IMR-90 (cell line): ENCODE results near the gene DESI2. TPM values are rescaled to one million over a fixed set of nuclear protein-coding genes. Genes with fewer than 3 reads are reported as not detected.

Source experiments
- ATAC-seq: fragments of 200-7000 bp; cut with Tn5 transposase; 2 replicates; pipeline ENCODE4 v1.9.1; 2020; ENCODE audit warnings: low read depth, mild to moderate bottlenecking, moderate library complexity
- BruUV-seq: library from RNA; stranded (reverse); fragments of 400-500 nt; replicated peaks from 2 replicates; lab custom pipeline; 2021; lab: Mats Ljungman, UMichigan
- CTCF ChIA-PET: fragments of 300-600 bp; formaldehyde crosslinking; extraction: SDS; loops from one replicate; lab custom pipeline; 2021; ENCODE audit warnings: antibody characterized with exemption; lab: Yijun Ruan, JAX
- POLR2A ChIA-PET: fragments of 300-600 bp; sonication (Branson Sonifier 250); formaldehyde crosslinking; loops from one replicate; lab custom pipeline; 2022; ENCODE audit warnings: antibody characterized with exemption; ENCODE audit not compliant: unreplicated experiment; lab: Charles Lee
- DNase-seq: peaks from one replicate; pipeline ENCODE4 v3.0.0; 2013
- H2AFZ ChIP-seq: replicated peaks from 2 replicates; pipeline ENCODE3; 2013; ENCODE audit warnings: low read length, mild to moderate bottlenecking; ENCODE audit not compliant: poor library complexity
- H2AK5ac ChIP-seq: 2 replicates; pipeline ENCODE4 v1.6.1; 2013; ENCODE audit warnings: low read depth, low read length, inconsistent platforms
- H2AK9ac ChIP-seq: replicated peaks from 2 replicates; pipeline ENCODE3; 2013; ENCODE audit warnings: mild to moderate bottlenecking, low read depth, low read length, moderate library complexity; ENCODE audit not compliant: poor library complexity
- H2BK120ac ChIP-seq: 2 replicates; pipeline ENCODE4 v1.6.1; 2013; ENCODE audit warnings: low read depth, low read length, inconsistent platforms
- H2BK15ac ChIP-seq: 3 replicates; pipeline ENCODE4 v1.6.1; 2013; ENCODE audit warnings: low read depth, low read length, inconsistent platforms
- H2BK20ac ChIP-seq: 2 replicates; pipeline ENCODE4 v1.6.1; 2013; ENCODE audit warnings: low read depth, mild to moderate bottlenecking, inconsistent platforms, low read length, moderate library complexity
- H2BK5ac ChIP-seq: 2 replicates; pipeline ENCODE4 v1.6.1; 2013; ENCODE audit warnings: mild to moderate bottlenecking, low read depth, low read length, inconsistent platforms; ENCODE audit not compliant: poor library complexity, severe bottlenecking
- H3K14ac ChIP-seq: replicated peaks from 2 replicates; pipeline ENCODE4 v1.6.1; 2013; ENCODE audit warnings: low read depth, low read length, inconsistent platforms
- H3K18ac ChIP-seq: 2 replicates; pipeline ENCODE4 v1.6.1; 2013; ENCODE audit warnings: low read depth, low read length, control low read depth
- H3K23ac ChIP-seq: 2 replicates; pipeline ENCODE4 v1.6.1; 2013; ENCODE audit warnings: low read depth, low read length, inconsistent platforms
- H3K27ac ChIP-seq: 2 replicates; pipeline ENCODE4 v1.5.1; 2013; ENCODE audit warnings: mild to moderate bottlenecking, control low read depth, low read length; ENCODE audit not compliant: insufficient read depth
- H3K27me3 ChIP-seq: 2 replicates; pipeline ENCODE4 v1.6.1; 2013; ENCODE audit warnings: low read length; ENCODE audit not compliant: control insufficient read depth, insufficient read depth
- H3K36me3 ChIP-seq: 2 replicates; pipeline ENCODE4 v1.6.1; 2013; ENCODE audit warnings: low read length, mixed read lengths; ENCODE audit not compliant: control insufficient read depth, insufficient read depth
- H3K4ac ChIP-seq: 2 replicates; pipeline ENCODE4 v1.6.1; 2013; ENCODE audit warnings: low read depth, low read length, inconsistent platforms
- H3K4me1 ChIP-seq: 2 replicates; pipeline ENCODE4 v1.6.1; 2013; ENCODE audit warnings: low read length, mixed read lengths; ENCODE audit not compliant: control insufficient read depth, insufficient read depth
- H3K4me2 ChIP-seq: 2 replicates; pipeline ENCODE4 v1.6.1; 2013; ENCODE audit warnings: low read depth, mild to moderate bottlenecking, control low read depth, low read length, moderate library complexity
- H3K4me3 ChIP-seq: 2 replicates; pipeline ENCODE4 v1.5.1; 2013; ENCODE audit warnings: low read depth, mild to moderate bottlenecking, control low read depth, low read length, moderate library complexity; ENCODE audit not compliant: insufficient read depth
- H3K56ac ChIP-seq: 2 replicates; pipeline ENCODE4 v1.6.1; 2013; ENCODE audit warnings: low read length, inconsistent platforms; ENCODE audit not compliant: insufficient read depth; ENCODE audit errors: extremely low read depth
- H3K79me1 ChIP-seq, 2 experiments: 2 replicates each; pipeline ENCODE4 v1.6.1; 2013; ENCODE audit warnings: low read length in 2 of 2, inconsistent platforms in 1 of 2, low read depth in 1 of 2
- H3K9ac ChIP-seq: 2 replicates; pipeline ENCODE4 v1.6.1; 2013; ENCODE audit warnings: low read depth, low read length, control low read depth
- H3K9me1 ChIP-seq: 2 replicates; pipeline ENCODE4 v1.6.1; 2013; ENCODE audit warnings: low read length, inconsistent platforms; ENCODE audit not compliant: insufficient read depth
- H3K9me3 ChIP-seq: 2 replicates; pipeline ENCODE4 v1.6.1; 2013; ENCODE audit warnings: low read length; ENCODE audit not compliant: control insufficient read depth, insufficient read depth
- H4K20me1 ChIP-seq: 2 replicates; pipeline ENCODE4 v1.6.1; 2013; ENCODE audit warnings: low read length, inconsistent platforms; ENCODE audit not compliant: insufficient read depth
- H4K5ac ChIP-seq: 2 replicates; pipeline ENCODE4 v1.6.1; 2013; ENCODE audit warnings: mild to moderate bottlenecking, low read depth, low read length, control low read depth
- H4K8ac ChIP-seq, 2 experiments: 2 replicates each; pipeline ENCODE4 v1.6.1; 2013; ENCODE audit warnings: low read depth in 2 of 2, low read length in 2 of 2, control low read depth in 1 of 2, inconsistent platforms in 1 of 2
- H4K91ac ChIP-seq: 2 replicates; pipeline ENCODE4 v1.6.1; 2013; ENCODE audit warnings: low read depth, low read length, inconsistent platforms; ENCODE audit not compliant: insufficient read depth
- BHLHE40 ChIP-seq: fragments of 150-350 bp; IDR thresholded peaks from 2 replicates; pipeline ENCODE4 v1.6.1; 2016; ENCODE audit warnings: mild to moderate bottlenecking, low read depth, low read length
- CTCF ChIP-seq: conservative IDR thresholded peaks from 2 replicates; pipeline ENCODE4 v1.5.1; 2012; ENCODE audit warnings: mild to moderate bottlenecking, low read depth, low read length, improper control_type of control experiment
- MAFK ChIP-seq: IDR thresholded peaks from 2 replicates; pipeline ENCODE4 v1.6.1; 2012; ENCODE audit warnings: low read depth, low read length, improper control_type of control experiment
- NFE2L2 ChIP-seq: fragments of 150-350 bp; IDR thresholded peaks from 2 replicates; pipeline ENCODE4 v1.6.1; 2016; ENCODE audit warnings: low read depth, mild to moderate bottlenecking, low read length
- POLR2A ChIP-seq: IDR thresholded peaks from 2 replicates; pipeline ENCODE4 v1.6.1; 2012; ENCODE audit warnings: mild to moderate bottlenecking, low read depth, low read length
- RAD21 ChIP-seq: IDR thresholded peaks from 2 replicates; pipeline ENCODE4 v1.6.1; 2012; ENCODE audit warnings: low read length, improper control_type of control experiment
- RFX5 ChIP-seq: IDR thresholded peaks from 2 replicates; pipeline ENCODE4 v1.8.0; 2012; ENCODE audit warnings: low read depth, mild to moderate bottlenecking, low read length, moderate library complexity
- WGBS, 2 experiments: methylation state at CpG; one replicate each; pipeline versions ENCODE4 v1.1.5 to v1.1.7; 2013; ENCODE audit warnings: missing lambda C conversion rate in 2 of 2; ENCODE audit not compliant: insufficient read length in 1 of 2; ENCODE audit errors: extremely low coverage in 2 of 2; 5-methylcytosine and 5-hydroxymethylcytosine counted together
- dilution Hi-C: fragments of 300-500 bp; cut with HindIII; formaldehyde crosslinking; loops from one replicate; pipeline ENCODE4 v1.14.3; 2018; ENCODE audit warnings: low sequenced_read_pairs; ENCODE audit not compliant: unreplicated experiment
- in situ Hi-C: fragments of 300-500 bp; cut with MboI; formaldehyde crosslinking; loops from 3 replicates; pipeline ENCODE4 v1.14.3; 2019; ENCODE audit warnings: low sequenced_read_pairs, inconsistent platforms, mixed read lengths
- intact Hi-C: fragments of 100-400 bp; cut with micrococcal nuclease; formaldehyde crosslinking; loops from 2 replicates; pipeline ENCODE4 v1.10.0; 2022
- polyA plus RNA-seq, 3 experiments: library from polyadenylated mRNA; depleted of rRNA; stranded (reverse); fragments of >200 nt; gene quantifications; 2 replicates each; pipeline ENCODE4 v1.2.3, GENCODE V29; 2012; ENCODE audit warnings: low replicate concordance in 1 of 3
- total RNA-seq: library from RNA; depleted of rRNA; stranded (reverse); fragments of >200 nt; gene quantifications from 2 replicates; pipeline ENCODE4 v1.2.3, GENCODE V29; 2012
- TF ChIP-seq, protein P1 (sequence below): fragments of 150-350 bp; IDR thresholded peaks from 2 replicates; pipeline ENCODE4 v1.6.1; 2016; ENCODE audit warnings: low read depth, mild to moderate bottlenecking, low read length, moderate library complexity, borderline replicate concordance
- TF ChIP-seq, protein P2 (sequence below): fragments of 150-350 bp; IDR thresholded peaks from 2 replicates; pipeline ENCODE4 v1.6.1; 2017; ENCODE audit warnings: mild to moderate bottlenecking, antibody characterized with exemption, low read length, low read depth

Gene DESI2
- total and polyA plus RNA-seq, 2 of the 4 experiments (the other 2 are of a cell fraction): 19.0 to 43.6 TPM

- in situ Hi-C loops: no loop called here
- TF ChIP-seq RFX5 (no peak), BHLHE40 (no peak), NFE2L2 (no peak), RAD21 (no peak), MAFK (no peak), POLR2A (no peak), CTCF (no peak)
- TF ChIP-seq, protein P1, sequence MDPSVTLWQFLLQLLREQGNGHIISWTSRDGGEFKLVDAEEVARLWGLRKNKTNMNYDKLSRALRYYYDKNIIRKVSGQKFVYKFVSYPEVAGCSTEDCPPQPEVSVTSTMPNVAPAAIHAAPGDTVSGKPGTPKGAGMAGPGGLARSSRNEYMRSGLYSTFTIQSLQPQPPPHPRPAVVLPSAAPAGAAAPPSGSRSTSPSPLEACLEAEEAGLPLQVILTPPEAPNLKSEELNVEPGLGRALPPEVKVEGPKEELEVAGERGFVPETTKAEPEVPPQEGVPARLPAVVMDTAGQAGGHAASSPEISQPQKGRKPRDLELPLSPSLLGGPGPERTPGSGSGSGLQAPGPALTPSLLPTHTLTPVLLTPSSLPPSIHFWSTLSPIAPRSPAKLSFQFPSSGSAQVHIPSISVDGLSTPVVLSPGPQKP: no peak
- TF ChIP-seq, protein P2, sequence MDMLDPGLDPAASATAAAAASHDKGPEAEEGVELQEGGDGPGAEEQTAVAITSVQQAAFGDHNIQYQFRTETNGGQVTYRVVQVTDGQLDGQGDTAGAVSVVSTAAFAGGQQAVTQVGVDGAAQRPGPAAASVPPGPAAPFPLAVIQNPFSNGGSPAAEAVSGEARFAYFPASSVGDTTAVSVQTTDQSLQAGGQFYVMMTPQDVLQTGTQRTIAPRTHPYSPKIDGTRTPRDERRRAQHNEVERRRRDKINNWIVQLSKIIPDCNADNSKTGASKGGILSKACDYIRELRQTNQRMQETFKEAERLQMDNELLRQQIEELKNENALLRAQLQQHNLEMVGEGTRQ: no peak
- ChIA-PET CTCF (interaction anchor here (0.6 to 1.0 kb wide), 2 partner anchors 23 to 131 kb away, joined by 3 to 6 read pairs; no protein-coding TSS in a partner anchor), POLR2A (no interaction called here)
- Histone ChIP-seq H2BK20ac (no peak overlapping the region), H3K79me1 (no peaks in the 10 kb centered on the region), H4K91ac (no peak overlapping the region), H2AK9ac (no peak overlapping the region), H3K14ac (no peak overlapping the region), H2BK15ac (no peak overlapping the region), H3K9ac (no peak overlapping the region), H3K27me3 (peaks cover 5% of the 10 kb centered on the region), H3K56ac (no peak overlapping the region), H2BK120ac (no peak overlapping the region), H3K4me3 (no peak overlapping the region), H3K4me1 (no peaks in the 10 kb centered on the region), H4K5ac (no peak overlapping the region), H3K4ac (no peak overlapping the region), H4K8ac (no peak overlapping the region), H2AFZ (no peak overlapping the region), H3K27ac (no peak overlapping the region), H3K9me3 (peaks cover 2% of the 10 kb centered on the region; the same call in 1 of the 2 replicates), H2AK5ac (no peak overlapping the region), H4K20me1 (no peaks in the 10 kb centered on the region), H3K9me1 (no peaks in the 10 kb centered on the region), H3K4me2 (no peak overlapping the region), H2BK5ac (no peak overlapping the region), H3K23ac (no peak overlapping the region), H3K18ac (no peak overlapping the region), H3K36me3 (no peaks in the 10 kb centered on the region)
- intact Hi-C loops: no loop called here
- ATAC-seq: no peak
- no peak for DNase-seq
- dilution Hi-C loops: no loop called here
- WGBS, 2 experiments: no CpG with 5 or more reads among the region's 4 CpGs
- no TSS peak for BruUV-seq
Measured at GRCh38 chr1:244626709-244627108, 26.2 kb upstream of the DESI2 start.
